HepG2 (cell line): ENCODE measurements around the gene KLC4. TPM values are rescaled to one million over a fixed set of nuclear protein-coding genes. Genes with fewer than 3 reads are reported as not detected.

Experiments
- ARHGAP35 ChIP-seq: sonication (generic); formaldehyde crosslinking; IDR thresholded peaks from 2 replicates; pipeline ENCODE4 v1.9.0; 2022; ENCODE audit warnings: mild to moderate bottlenecking, inconsistent platforms, moderate library complexity, missing genetic modification reagents, borderline replicate concordance
- BRD4 ChIP-seq: sonication (generic); formaldehyde crosslinking; IDR thresholded peaks from 2 replicates; pipeline ENCODE4 v1.4.0; 2020; ENCODE audit warnings: missing genetic modification reagents
- CENPT ChIP-seq: sonication (generic); formaldehyde crosslinking; IDR thresholded peaks from 2 replicates; pipeline ENCODE4 v1.8.0; 2022; ENCODE audit warnings: low read depth, mild to moderate bottlenecking, moderate library complexity, missing genetic modification reagents
- HDAC2 ChIP-seq: sonication (generic); formaldehyde crosslinking; IDR thresholded peaks from 2 replicates; pipeline ENCODE4 v1.4.0; 2020; ENCODE audit warnings: missing genetic modification reagents
- MED13 ChIP-seq: sonication (generic); formaldehyde crosslinking; IDR thresholded peaks from 2 replicates; pipeline ENCODE4 v1.5.0; 2020; ENCODE audit warnings: missing genetic modification reagents
- MIER2 ChIP-seq: IDR thresholded peaks from 2 replicates; pipeline ENCODE4 v1.6.1; 2016; ENCODE audit warnings: missing biosample characterization, missing genetic modification reagents
- NCOA5 ChIP-seq: sonication (generic); formaldehyde crosslinking; IDR thresholded peaks from 2 replicates; pipeline ENCODE4 v1.4.0; 2020; ENCODE audit warnings: missing genetic modification reagents
- NONO ChIP-seq, 2 experiments: fragments of 450-650 bp in 1 of 2; sonication (generic) in 1 of 2; formaldehyde crosslinking in 1 of 2; IDR thresholded peaks in 1 of 2; conservative IDR thresholded peaks in 1 of 2; 2 replicates each; pipeline versions ENCODE4 v1.6.1 to v1.8.0; 2017 to 2022; ENCODE audit warnings: mild to moderate bottlenecking in 1 of 2, missing genetic modification reagents in 1 of 2, moderate library complexity in 1 of 2
- NRL ChIP-seq: sonication (generic); formaldehyde crosslinking; IDR thresholded peaks from 2 replicates; pipeline ENCODE4 v1.5.0; 2020; ENCODE audit warnings: missing genetic modification reagents, mild to moderate bottlenecking, moderate library complexity, borderline replicate concordance
- REPIN1 ChIP-seq: sonication (generic); formaldehyde crosslinking; IDR thresholded peaks from 2 replicates; pipeline ENCODE4 v1.8.0; 2022; ENCODE audit warnings: missing genetic modification reagents, low read depth, mild to moderate bottlenecking, borderline replicate concordance
- SNAPC2 ChIP-seq: sonication (generic); formaldehyde crosslinking; IDR thresholded peaks from 2 replicates; pipeline ENCODE4 v1.8.1; 2022; ENCODE audit warnings: mild to moderate bottlenecking, missing genetic modification reagents
- ZNF292 ChIP-seq: sonication (generic); formaldehyde crosslinking; IDR thresholded peaks from 2 replicates; pipeline ENCODE4 v1.8.1; 2022; ENCODE audit warnings: mild to moderate bottlenecking, low read depth, missing genetic modification reagents, borderline replicate concordance
- ZNF317 ChIP-seq: sonication (generic); formaldehyde crosslinking; IDR thresholded peaks from 2 replicates; pipeline ENCODE4 v1.5.0; 2020; ENCODE audit warnings: mild to moderate bottlenecking, missing genetic modification reagents
- ZNF460 ChIP-seq: sonication (generic); formaldehyde crosslinking; IDR thresholded peaks from 2 replicates; pipeline ENCODE4 v1.5.1; 2020; ENCODE audit warnings: missing genetic modification reagents, mild to moderate bottlenecking, borderline replicate concordance
- ZNF547 ChIP-seq: sonication (generic); formaldehyde crosslinking; IDR thresholded peaks from 2 replicates; pipeline ENCODE4 v1.5.1; 2020; ENCODE audit warnings: mild to moderate bottlenecking, missing genetic modification reagents
- ZNF605 ChIP-seq: sonication (generic); formaldehyde crosslinking; IDR thresholded peaks from 2 replicates; pipeline ENCODE4 v1.8.0; 2022; ENCODE audit warnings: mild to moderate bottlenecking, missing genetic modification reagents
- ZNF850 ChIP-seq: sonication (generic); formaldehyde crosslinking; conservative IDR thresholded peaks from 2 replicates; pipeline ENCODE4 v1.9.0; 2021; ENCODE audit warnings: mild to moderate bottlenecking, missing genetic modification reagents
- polyA plus RNA-seq, 8 experiments: library from polyadenylated mRNA; depleted of rRNA in 3 of 8; stranded (reverse) in 7 of 8; unstranded in 1 of 8; fragments of >200 nt; fragmentation: Illumina TruSeq in 4 of 8; extraction: Trizol in 4 of 8; gene quantifications; 2 replicates each; pipeline versions ENCODE4 v1.2.1 to v1.2.3, GENCODE V29; 2011 to 2016; ENCODE audit warnings: low read depth in 4 of 8, missing spikeins in 1 of 8, mixed read lengths in 1 of 8; ENCODE audit not compliant: insufficient read depth in 1 of 8
- total RNA-seq, 5 experiments: library from RNA; depleted of rRNA; stranded (reverse); fragments of >200 nt; fragmentation: Illumina TruSeq; extraction: Trizol; gene quantifications; 2 replicates each; pipeline ENCODE4 v1.2.3, GENCODE V29; 2016; ENCODE audit warnings: low read depth in 1 of 5
- TF ChIP-seq, protein P1 (sequence below): sonication (generic); formaldehyde crosslinking; IDR thresholded peaks from 2 replicates; pipeline ENCODE4 v1.5.0; 2020; ENCODE audit warnings: mild to moderate bottlenecking, missing genetic modification reagents
- TF ChIP-seq, protein P2 (sequence below): IDR thresholded peaks from 2 replicates; pipeline ENCODE4 v1.6.1; 2016; ENCODE audit warnings: low read depth, control low read depth
- TF ChIP-seq, protein P3 (sequence below): sonication (generic); formaldehyde crosslinking; IDR thresholded peaks from 2 replicates; pipeline ENCODE4 v1.8.0; 2022; ENCODE audit warnings: mild to moderate bottlenecking, missing genetic modification reagents, moderate library complexity
- TF ChIP-seq, protein P4 (sequence below): sonication (generic); formaldehyde crosslinking; IDR thresholded peaks from 2 replicates; pipeline ENCODE4 v1.8.0; 2022; ENCODE audit warnings: mild to moderate bottlenecking, missing genetic modification reagents; ENCODE audit not compliant: insufficient replicate concordance
- TF ChIP-seq, protein P5 (sequence below): IDR thresholded peaks from 2 replicates; pipeline ENCODE4 v1.6.1; 2016; ENCODE audit warnings: mild to moderate bottlenecking, missing biosample characterization, missing genetic modification reagents

The KLC4 gene
- total and polyA plus RNA-seq, 2 of the 13 experiments (the other 11 are each of a cell fraction or from before 2014, with no cell fraction given) = 45.4 to 70.4 TPM

DNA sequence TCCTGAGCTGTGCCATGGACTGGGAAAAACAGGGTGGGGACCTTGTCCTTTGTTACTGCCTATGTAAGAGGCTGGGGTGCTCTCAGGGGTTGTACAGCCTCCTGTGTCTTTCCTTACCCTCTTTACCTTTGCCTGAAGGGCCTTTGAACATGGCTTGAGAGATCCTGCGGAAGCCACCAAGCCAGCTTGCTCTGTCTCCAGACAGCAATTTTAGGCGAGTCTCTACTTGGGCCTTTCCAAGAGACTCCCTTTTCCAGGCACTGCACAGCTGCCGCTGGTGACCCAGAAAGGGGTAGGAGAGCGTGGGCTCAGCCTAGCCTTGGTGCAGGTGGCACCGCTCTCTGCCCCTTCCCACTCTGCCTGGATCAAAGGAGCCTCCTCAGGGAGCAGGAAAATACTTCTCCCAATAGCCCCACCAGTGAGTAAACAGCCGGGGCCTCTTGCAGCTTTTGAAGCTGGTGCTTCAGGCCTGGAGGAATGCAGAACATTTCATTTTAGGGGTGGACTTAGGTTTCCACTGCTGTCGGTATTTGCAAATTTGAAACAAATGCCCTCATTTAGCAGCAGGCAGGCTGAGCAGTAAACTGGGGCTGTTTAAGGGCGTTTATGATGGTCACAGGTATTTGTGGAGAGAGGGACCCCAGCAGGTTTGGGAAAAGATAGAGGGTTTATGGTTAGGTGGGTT is 30.6 kb downstream of the KLC4 start (continued):
- no peak for TF ChIP-seq ARHGAP35 (CRISPR knock-in tag)
- TF ChIP-seq NCOA5 (CRISPR knock-in tag) = no peak
- TF ChIP-seq NONO (IDR thresholded peaks at IDR 0.05) = no peak
- peak; percentile 79 for TF ChIP-seq NONO (CRISPR knock-in tag; conservative IDR thresholded peaks at IDR 0.05)
- TF ChIP-seq SNAPC2 (CRISPR knock-in tag) = no peak
- no peak for TF ChIP-seq MED13 (CRISPR knock-in tag)
- TF ChIP-seq, protein P1, sequence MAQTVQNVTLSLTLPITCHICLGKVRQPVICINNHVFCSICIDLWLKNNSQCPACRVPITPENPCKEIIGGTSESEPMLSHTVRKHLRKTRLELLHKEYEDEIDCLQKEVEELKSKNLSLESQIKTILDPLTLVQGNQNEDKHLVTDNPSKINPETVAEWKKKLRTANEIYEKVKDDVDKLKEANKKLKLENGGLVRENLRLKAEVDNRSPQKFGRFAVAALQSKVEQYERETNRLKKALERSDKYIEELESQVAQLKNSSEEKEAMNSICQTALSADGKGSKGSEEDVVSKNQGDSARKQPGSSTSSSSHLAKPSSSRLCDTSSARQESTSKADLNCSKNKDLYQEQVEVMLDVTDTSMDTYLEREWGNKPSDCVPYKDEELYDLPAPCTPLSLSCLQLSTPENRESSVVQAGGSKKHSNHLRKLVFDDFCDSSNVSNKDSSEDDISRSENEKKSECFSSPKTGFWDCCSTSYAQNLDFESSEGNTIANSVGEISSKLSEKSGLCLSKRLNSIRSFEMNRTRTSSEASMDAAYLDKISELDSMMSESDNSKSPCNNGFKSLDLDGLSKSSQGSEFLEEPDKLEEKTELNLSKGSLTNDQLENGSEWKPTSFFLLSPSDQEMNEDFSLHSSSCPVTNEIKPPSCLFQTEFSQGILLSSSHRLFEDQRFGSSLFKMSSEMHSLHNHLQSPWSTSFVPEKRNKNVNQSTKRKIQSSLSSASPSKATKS (CRISPR knock-in tag) = no peak
- TF ChIP-seq MIER2 (CRISPR knock-in tag) = no peak; the same call in 1 of the 2 replicates
- TF ChIP-seq ZNF605 (CRISPR knock-in tag) = peak; percentile 73; the same call in 1 of the 2 replicates
- no peak; the same call in 1 of the 2 replicates for TF ChIP-seq ZNF292 (CRISPR knock-in tag)
- TF ChIP-seq REPIN1 (CRISPR knock-in tag) = peak; percentile 77; the same call in 1 of the 2 replicates
- peak; percentile 63; the same call in 1 of the 2 replicates for TF ChIP-seq ZNF547 (CRISPR knock-in tag)
- TF ChIP-seq ZNF850 = no peak
- TF ChIP-seq BRD4 (CRISPR knock-in tag) = no peak; the same call in 1 of the 2 replicates
- no peak for TF ChIP-seq ZNF317 (CRISPR knock-in tag)
- no peak for TF ChIP-seq ZNF460 (CRISPR knock-in tag)
- TF ChIP-seq, protein P2, sequence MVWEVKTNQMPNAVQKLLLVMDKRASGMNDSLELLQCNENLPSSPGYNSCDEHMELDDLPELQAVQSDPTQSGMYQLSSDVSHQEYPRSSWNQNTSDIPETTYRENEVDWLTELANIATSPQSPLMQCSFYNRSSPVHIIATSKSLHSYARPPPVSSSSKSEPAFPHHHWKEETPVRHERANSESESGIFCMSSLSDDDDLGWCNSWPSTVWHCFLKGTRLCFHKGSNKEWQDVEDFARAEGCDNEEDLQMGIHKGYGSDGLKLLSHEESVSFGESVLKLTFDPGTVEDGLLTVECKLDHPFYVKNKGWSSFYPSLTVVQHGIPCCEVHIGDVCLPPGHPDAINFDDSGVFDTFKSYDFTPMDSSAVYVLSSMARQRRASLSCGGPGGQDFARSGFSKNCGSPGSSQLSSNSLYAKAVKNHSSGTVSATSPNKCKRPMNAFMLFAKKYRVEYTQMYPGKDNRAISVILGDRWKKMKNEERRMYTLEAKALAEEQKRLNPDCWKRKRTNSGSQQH (CRISPR knock-in tag) = 0 out of 2 replicates have a peak, but pooled peaks have one; percentile 12
- TF ChIP-seq, protein P3, sequence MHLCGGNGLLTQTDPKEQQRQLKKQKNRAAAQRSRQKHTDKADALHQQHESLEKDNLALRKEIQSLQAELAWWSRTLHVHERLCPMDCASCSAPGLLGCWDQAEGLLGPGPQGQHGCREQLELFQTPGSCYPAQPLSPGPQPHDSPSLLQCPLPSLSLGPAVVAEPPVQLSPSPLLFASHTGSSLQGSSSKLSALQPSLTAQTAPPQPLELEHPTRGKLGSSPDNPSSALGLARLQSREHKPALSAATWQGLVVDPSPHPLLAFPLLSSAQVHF (CRISPR knock-in tag) = no peak
- TF ChIP-seq HDAC2 (CRISPR knock-in tag) = peak; percentile 95
- no peak for TF ChIP-seq CENPT
- TF ChIP-seq, protein P4, sequence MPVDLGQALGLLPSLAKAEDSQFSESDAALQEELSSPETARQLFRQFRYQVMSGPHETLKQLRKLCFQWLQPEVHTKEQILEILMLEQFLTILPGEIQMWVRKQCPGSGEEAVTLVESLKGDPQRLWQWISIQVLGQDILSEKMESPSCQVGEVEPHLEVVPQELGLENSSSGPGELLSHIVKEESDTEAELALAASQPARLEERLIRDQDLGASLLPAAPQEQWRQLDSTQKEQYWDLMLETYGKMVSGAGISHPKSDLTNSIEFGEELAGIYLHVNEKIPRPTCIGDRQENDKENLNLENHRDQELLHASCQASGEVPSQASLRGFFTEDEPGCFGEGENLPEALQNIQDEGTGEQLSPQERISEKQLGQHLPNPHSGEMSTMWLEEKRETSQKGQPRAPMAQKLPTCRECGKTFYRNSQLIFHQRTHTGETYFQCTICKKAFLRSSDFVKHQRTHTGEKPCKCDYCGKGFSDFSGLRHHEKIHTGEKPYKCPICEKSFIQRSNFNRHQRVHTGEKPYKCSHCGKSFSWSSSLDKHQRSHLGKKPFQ (CRISPR knock-in tag) = no peak
- peak; percentile 45; the same call in 1 of the 2 replicates for TF ChIP-seq NRL (CRISPR knock-in tag)
- TF ChIP-seq, protein P5, sequence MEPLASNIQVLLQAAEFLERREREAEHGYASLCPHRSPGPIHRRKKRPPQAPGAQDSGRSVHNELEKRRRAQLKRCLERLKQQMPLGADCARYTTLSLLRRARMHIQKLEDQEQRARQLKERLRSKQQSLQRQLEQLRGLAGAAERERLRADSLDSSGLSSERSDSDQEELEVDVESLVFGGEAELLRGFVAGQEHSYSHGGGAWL (CRISPR knock-in tag) = 0 out of 2 replicates have a peak, but pooled peaks have one; percentile 50
